PC-3 (cell line): ENCODE measurements around the gene TFEC. TPM values are rescaled to one million over a fixed set of nuclear protein-coding genes. Genes with fewer than 3 reads are reported as not detected.
A peak's percentile ranks its signal among the peaks of the same experiment; 100 is the strongest.

Source experiments
- ATAC-seq: fragments of 200-7000 bp; cut with Tn5 transposase; 2 replicates; pipeline ENCODE4 v1.9.1; 2020; ENCODE audit warnings: mild to moderate bottlenecking, moderate library complexity
- BruUV-seq: library from RNA; stranded (reverse); fragments of 400-500 nt; replicated peaks from 2 replicates; lab custom pipeline; 2021; lab: Mats Ljungman, UMichigan
- CTCF ChIA-PET: fragments of 300-600 bp; sonication (Branson Sonifier 250); formaldehyde crosslinking; loops from one replicate; lab custom pipeline; 2022; ENCODE audit warnings: antibody characterized with exemption; lab: Charles Lee
- POLR2A ChIA-PET: fragments of 300-600 bp; sonication (Branson Sonifier 250); formaldehyde crosslinking; loops from one replicate; lab custom pipeline; 2022; ENCODE audit warnings: antibody characterized with exemption; ENCODE audit not compliant: unreplicated experiment; lab: Charles Lee
- DNase-seq: peaks from one replicate; pipeline ENCODE4 v3.0.0-alpha.2; 2015
- H2AFZ ChIP-seq: fragments of 300-600 bp; sonication (generic); 2 replicates; pipeline ENCODE4 v1.6.0; 2016; ENCODE audit warnings: antibody characterized with exemption, low read length
- H3F3A ChIP-seq: fragments of 300-600 bp; sonication (generic); one replicate; pipeline ENCODE4 v1.6.0; 2017; ENCODE audit warnings: antibody characterized with exemption, low read length, control low read depth, mild to moderate bottlenecking; ENCODE audit not compliant: unreplicated experiment
- H3K27ac ChIP-seq: fragments of 300-600 bp; sonication (generic); 2 replicates; pipeline ENCODE4 v1.5.1; 2016; ENCODE audit warnings: mild to moderate bottlenecking, low read length
- H3K27me3 ChIP-seq: fragments of 300-600 bp; sonication (generic); 2 replicates; pipeline ENCODE4 v1.6.1; 2016; ENCODE audit warnings: low read length, mixed read lengths
- H3K36me3 ChIP-seq: fragments of 300-600 bp; sonication (generic); 2 replicates; pipeline ENCODE4 v1.6.1; 2016; ENCODE audit warnings: low read depth, mixed run types, low read length, mixed read lengths
- H3K4me1 ChIP-seq: fragments of 300-600 bp; sonication (generic); 2 replicates; pipeline ENCODE4 v1.5.1; 2016; ENCODE audit warnings: low read length; ENCODE audit not compliant: insufficient read depth
- H3K4me2 ChIP-seq: fragments of 300-600 bp; sonication (generic); 2 replicates; pipeline ENCODE4 v1.6.0; 2016; ENCODE audit warnings: low read length
- H3K4me3 ChIP-seq: fragments of 300-600 bp; sonication (generic); 2 replicates; pipeline ENCODE4 v1.5.1; 2016; ENCODE audit warnings: mild to moderate bottlenecking, low read length, mixed read lengths
- H3K79me2 ChIP-seq: fragments of 300-600 bp; sonication (generic); 2 replicates; pipeline ENCODE4 v1.6.1; 2017; ENCODE audit warnings: low read length, mixed read lengths
- H3K9ac ChIP-seq: fragments of 300-600 bp; sonication (generic); 2 replicates; pipeline ENCODE4 v1.6.0; 2016; ENCODE audit warnings: mild to moderate bottlenecking, low read length
- H3K9me2 ChIP-seq: fragments of 300-600 bp; sonication (generic); replicated peaks from 2 replicates; pipeline ENCODE4 v1.6.1; 2016; ENCODE audit warnings: mixed run types, low read length, mixed read lengths
- H3K9me3 ChIP-seq: fragments of 300-600 bp; sonication (generic); 2 replicates; pipeline ENCODE4 v1.6.1; 2016; ENCODE audit warnings: low read length, mixed read lengths
- H4K20me1 ChIP-seq: fragments of 300-600 bp; sonication (generic); 2 replicates; pipeline ENCODE4 v1.6.1; 2016; ENCODE audit warnings: low read length, mixed read lengths
- CTCF ChIP-seq: fragments of 300-600 bp; sonication (generic); conservative IDR thresholded peaks from 2 replicates; pipeline ENCODE4 v1.5.1; 2017; ENCODE audit warnings: antibody characterized with exemption, low read depth, mild to moderate bottlenecking, low read length
- EZH2 ChIP-seq: fragments of 300-600 bp; sonication (generic); IDR thresholded peaks from one replicate; pipeline ENCODE4 v1.6.1; 2017; ENCODE audit warnings: antibody characterized with exemption, mild to moderate bottlenecking, low read length; ENCODE audit not compliant: unreplicated experiment
- EZH2phosphoT487 ChIP-seq: fragments of 300-600 bp; sonication (generic); IDR thresholded peaks from 2 replicates; pipeline ENCODE4 v1.6.1; 2018; ENCODE audit warnings: mild to moderate bottlenecking, antibody characterized with exemption, low read length, borderline replicate concordance
- intact Hi-C: fragments of 100-400 bp; cut with micrococcal nuclease; formaldehyde crosslinking; loops from 2 replicates; pipeline ENCODE4 v1.9.0; 2023
- total RNA-seq: library from RNA; depleted of rRNA; stranded (reverse); fragments of >200 nt; gene quantifications from 2 replicates; pipeline ENCODE4 v1.2.3, GENCODE V29; 2014

The TFEC gene
- total RNA-seq, 1 experiment from 2014 or later, result 0.15 TPM

- no peaks in the 10 kb centered on the region for H3K36me3 ChIP-seq
- no peak overlapping the region for H2AFZ ChIP-seq
- H3K27ac ChIP-seq, result no peak overlapping the region
- no peak overlapping the region for H3K9ac ChIP-seq
- DNase-seq, result peak; percentile 53
- H3K4me3 ChIP-seq, result no peak overlapping the region
- ATAC-seq, result peak; percentile 54; the same call in 1 of the 2 replicates
- H4K20me1 ChIP-seq, result no peaks in the 10 kb centered on the region
- BruUV-seq, result no TSS peak
- H3K79me2 ChIP-seq, result no peaks in the 10 kb centered on the region
- no peaks in the 10 kb centered on the region for H3K9me2 ChIP-seq
- intact Hi-C loops, result loop anchor here (1.0 to 2.0 kb wide), 3 partner anchors 212 to 1884 kb away; no protein-coding TSS in a partner anchor
- H3K4me2 ChIP-seq, result no peak overlapping the region
- H3K9me3 ChIP-seq, result no peaks in the 10 kb centered on the region
- H3F3A ChIP-seq, result no peaks in the 10 kb centered on the region
- no peak for TF ChIP-seq EZH2
- TF ChIP-seq CTCF, result peak; percentile 73
- TF ChIP-seq EZH2phosphoT487, result no peak
- CTCF ChIA-PET, result interaction anchor here (0.5 kb wide), 1 partner anchor 48 kb away, joined by 3 read pairs; no protein-coding TSS in a partner anchor
- H3K27me3 ChIP-seq, result peaks cover 82% of the 10 kb centered on the region
- no peaks in the 10 kb centered on the region for H3K4me1 ChIP-seq
- POLR2A ChIA-PET, result no interaction called here
These were observed 119.9 kb downstream of the TFEC start for GRCh38 chr7:115910541-115911164.

GRCh38 chr7:115906731-115907130 is 123.8 kb downstream of the TFEC start:
- Histone ChIP-seq H3K9me3 (no peaks in the 10 kb centered on the region), H3K9ac (no peak overlapping the region), H3K36me3 (no peaks in the 10 kb centered on the region), H3K27me3 (peaks cover 69% of the 10 kb centered on the region), H3K27ac (no peak overlapping the region), H3K4me1 (no peaks in the 10 kb centered on the region), H3K4me3 (no peak overlapping the region), H2AFZ (no peak overlapping the region), H3K4me2 (no peak overlapping the region), H3F3A (no peaks in the 10 kb centered on the region), H4K20me1 (no peaks in the 10 kb centered on the region), H3K79me2 (no peaks in the 10 kb centered on the region), H3K9me2 (no peaks in the 10 kb centered on the region)
- no TSS peak for BruUV-seq
- DNase-seq (no peak), ATAC-seq (no peak)
- intact Hi-C loops, result no loop called here
- ChIA-PET POLR2A (no interaction called here), CTCF (no interaction called here)
- no peak for TF ChIP-seq EZH2
- TF ChIP-seq EZH2phosphoT487, result no peak
- TF ChIP-seq CTCF, result no peak

- DNase-seq, result no peak
- Histone ChIP-seq H3K9ac (no peak overlapping the region), H3K4me3 (no peak overlapping the region), H3K4me1 (no peaks in the 10 kb centered on the region), H4K20me1 (no peaks in the 10 kb centered on the region), H3K27ac (no peak overlapping the region), H3K27me3 (peaks cover 15% of the 10 kb centered on the region), H2AFZ (no peak overlapping the region), H3K9me3 (no peaks in the 10 kb centered on the region), H3K9me2 (no peaks in the 10 kb centered on the region), H3F3A (no peaks in the 10 kb centered on the region), H3K79me2 (no peaks in the 10 kb centered on the region), H3K4me2 (no peak overlapping the region), H3K36me3 (no peaks in the 10 kb centered on the region)
- intact Hi-C loops, result no loop called here
- no TSS peak for BruUV-seq
- no peak for ATAC-seq
- POLR2A ChIA-PET, result no interaction called here
- CTCF ChIA-PET, result no interaction called here
- no peak for TF ChIP-seq EZH2phosphoT487
- no peak for TF ChIP-seq EZH2
- no peak for TF ChIP-seq CTCF
These were observed 140.9 kb downstream of the TFEC start for GRCh38 chr7:115889669-115889984.
